Stimulated activated naive CD4-positive, alpha-beta T cell (primary cell): ENCODE measurements around the gene CTDSPL2.
"Not testable (repeated sequence)": the region's sequence is repeated elsewhere in the genome, so short reads cannot be mapped to it uniquely, and the experiment has no call there.

ENCODE experiments used
- DNase-seq, 6 experiments: peaks; one replicate each; lab custom pipeline; 2025; lab: John Stamatoyannopoulos, UW

CTDSPL2 gene

DNA sequence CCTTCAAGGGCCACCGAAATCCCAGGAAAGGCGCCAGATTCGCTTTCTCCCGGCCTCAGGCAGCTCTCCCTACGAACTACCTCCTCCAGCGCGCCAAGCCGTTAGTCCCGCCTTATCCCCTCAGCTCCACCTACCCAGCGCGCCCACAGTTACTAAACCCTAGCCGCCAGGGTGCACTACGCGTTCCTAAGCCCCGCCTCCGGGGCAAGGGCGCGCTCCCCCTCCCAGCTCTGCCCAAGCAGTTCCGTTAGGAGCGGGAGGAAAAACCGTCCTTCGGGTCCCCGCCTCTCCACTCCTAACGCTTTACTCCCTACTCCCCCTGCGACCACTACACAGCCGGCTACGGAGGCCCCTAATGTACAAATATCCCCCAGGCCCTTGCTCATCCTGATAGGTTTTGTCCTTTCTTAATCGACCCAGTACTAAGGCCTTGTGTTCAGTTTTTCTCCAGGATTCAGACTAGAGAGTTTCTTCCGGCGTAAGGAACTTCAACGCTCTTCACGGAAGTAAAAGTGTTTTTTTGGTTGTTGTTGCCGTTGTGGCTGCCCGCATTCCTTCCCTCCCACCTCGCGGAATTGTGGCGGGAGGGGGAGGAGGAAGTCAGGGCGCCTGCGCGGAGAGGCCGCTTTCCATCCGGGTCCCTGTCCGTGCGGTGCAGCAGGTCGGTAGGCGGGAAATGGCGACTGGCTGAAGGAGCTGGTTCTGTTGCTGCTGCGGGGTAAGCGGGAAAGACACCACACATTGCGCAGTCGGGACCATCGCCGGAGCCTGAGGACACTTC, at the start of gene CTDSPL2:
TSS of gene CTDSPL2 (plus strand) at position 655 of the 781 bp plus-strand sequence. CDS start 31,386 bp downstream, outside the sequence.
- DNase-seq, result peak; percentile 89 to 97 (median 91)

GRCh38 chr15:44381236-44381635, 46.2 kb upstream of the CTDSPL2 start:
- DNase-seq, result no peak

DNA sequence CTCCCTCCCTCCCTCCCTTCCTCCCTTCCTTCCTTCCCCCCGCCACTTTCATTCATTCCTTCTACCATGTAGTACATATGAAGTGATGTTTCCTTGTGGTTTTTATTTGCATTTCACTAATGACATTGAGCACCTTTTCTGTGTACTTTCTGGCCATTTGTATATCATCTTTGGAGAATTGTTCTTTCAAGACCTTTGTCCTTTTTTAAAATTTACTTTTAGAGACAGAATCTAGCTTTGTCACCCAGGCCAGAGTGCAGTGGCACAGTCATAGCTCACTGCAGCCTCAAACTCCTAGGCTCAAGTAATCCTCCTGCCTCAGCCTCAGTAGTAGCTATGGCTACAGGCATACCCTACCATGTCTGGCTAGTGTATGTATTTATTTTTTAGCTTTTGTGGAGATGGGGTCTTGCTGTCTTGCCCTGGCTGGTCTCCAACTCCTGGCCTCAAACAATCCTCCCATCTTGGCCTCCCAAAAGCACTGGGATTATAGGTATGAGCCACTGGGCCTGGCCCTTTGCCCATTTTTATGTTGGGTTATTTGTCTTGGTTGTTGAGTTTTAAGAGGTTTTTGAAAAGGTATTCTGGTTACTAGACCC, 42.0 kb upstream of the CTDSPL2 start:
- no peak for DNase-seq

- no peak for DNase-seq
Measured at GRCh38 chr15:44394062-44394461, 33.4 kb upstream of the CTDSPL2 start.

DNA sequence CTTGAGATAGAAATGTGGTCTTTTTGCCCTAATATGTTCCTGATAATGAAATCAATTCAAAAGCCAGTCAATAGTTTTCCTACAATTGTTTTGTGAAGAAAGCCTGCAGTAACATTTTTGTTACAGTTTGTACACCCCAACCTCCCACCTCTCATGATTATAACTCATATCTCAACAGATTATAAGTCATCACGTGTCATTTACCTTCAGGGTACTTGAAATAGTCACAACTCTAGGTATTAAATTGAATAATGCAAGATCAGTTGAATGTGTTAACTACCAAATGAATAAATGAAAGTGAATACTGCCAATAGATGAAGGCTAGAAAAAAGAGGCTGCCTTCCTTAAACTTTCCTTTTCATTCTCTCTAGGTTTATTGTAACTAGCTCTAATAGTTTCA, 32.9 kb upstream of the CTDSPL2 start:
- no peak for DNase-seq

DNA sequence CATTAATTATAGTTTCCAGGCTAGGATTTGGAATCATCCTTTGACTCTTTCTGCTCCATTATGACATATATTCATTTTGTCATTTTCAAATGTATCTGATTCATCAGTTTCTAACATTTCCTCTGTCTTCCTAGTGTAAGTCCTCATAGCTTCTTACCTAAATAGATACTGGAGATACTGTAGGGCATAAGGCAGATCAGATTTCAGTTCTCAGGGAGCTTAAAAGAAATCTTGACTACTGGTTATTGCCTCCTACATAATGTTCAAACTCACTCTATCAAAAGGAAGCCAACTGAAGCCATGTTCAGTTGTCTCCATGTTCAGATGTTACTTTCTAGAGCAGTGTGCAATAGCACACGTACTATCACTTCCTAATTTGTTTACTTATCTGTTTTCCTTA, 29.6 kb upstream of the CTDSPL2 start:
- no peak for DNase-seq

- DNase-seq, result no peak
Measured at GRCh38 chr15:44414001-44414400, 13.4 kb upstream of the CTDSPL2 start.

DNA sequence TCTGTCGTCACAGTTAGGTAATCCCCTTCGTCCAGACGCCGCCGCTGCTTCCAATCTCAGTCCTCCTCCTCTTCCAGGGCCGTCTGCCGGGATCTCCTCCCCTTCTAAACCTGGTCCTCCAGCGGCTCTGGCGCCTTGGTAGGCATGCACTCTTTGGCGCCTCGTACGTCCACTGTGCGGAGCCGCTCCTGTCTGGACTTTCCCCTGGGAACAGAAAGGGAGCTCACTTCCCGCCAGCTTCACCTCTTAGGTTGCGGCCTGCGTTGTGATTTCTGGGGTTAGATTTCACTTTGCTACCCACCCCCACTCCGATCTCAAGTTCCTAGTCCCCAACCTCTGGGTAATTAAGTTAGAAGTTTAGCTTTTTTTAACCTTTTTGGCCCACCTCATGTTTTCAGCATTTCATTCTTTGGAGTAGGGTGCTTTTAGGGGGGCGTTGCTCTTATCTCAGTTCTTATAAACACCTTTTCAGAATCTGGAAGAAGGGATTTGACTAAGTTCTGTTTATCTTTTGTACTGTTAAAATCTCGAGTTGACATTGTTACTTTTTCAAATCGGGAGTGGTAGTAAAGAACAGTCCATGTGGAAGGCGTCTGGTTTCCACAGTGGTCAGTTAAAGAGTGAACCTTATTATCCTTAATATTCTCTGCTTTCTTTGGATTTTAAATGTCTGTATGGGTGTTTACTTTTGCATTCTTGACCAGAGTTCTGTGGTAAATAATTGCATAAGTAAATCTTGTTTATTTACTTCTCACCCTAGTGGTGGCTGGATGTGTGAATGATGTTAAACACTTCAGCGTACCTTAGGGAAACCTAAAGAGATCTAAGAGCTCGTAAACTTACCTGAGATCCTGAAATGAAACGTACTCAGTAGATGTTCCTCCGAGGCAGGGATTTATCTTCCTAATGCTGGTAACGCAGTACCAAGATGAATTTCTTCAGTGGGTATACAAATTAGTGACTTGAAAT, 611 bp downstream of the CTDSPL2 start:
- DNase-seq, result peak in 2 of 6 experiments; percentile 36 to 54

DNA sequence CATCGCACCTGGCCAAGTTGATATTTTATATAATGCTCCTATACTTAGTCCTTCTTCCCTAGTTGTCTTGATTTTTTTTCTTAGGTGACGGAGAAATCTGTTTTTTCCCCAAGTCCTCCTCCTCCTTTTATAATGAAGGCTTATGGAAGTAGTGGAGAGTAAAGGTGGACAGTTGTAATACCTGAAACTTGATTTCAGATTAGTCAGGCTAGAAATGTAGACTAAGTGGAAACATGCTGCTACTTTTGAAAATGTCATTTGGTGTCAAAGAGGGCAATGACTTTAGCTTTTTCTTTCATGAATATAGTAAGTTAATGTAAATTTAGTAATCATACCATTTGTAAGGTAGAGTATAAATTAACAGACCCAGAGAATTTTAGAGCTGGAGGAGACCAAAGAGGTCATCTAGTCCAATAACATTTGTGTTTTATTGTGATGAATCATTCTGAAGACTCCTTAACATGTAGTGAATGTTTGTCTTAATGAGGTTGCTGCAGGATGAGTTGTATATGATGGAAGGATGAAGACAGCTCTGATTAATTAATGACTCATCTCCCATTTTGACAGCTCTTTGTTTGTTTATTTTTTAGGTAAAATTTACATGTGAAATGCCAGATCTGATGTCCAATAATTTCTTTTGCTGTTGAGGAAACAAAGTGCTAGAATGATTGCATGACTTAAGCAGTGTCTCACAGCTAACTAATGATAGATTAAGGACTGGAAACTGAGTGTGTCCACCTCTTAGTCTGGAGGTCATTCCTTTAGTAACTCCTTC, 8.7 kb downstream of the CTDSPL2 start:
- no peak for DNase-seq

DNA sequence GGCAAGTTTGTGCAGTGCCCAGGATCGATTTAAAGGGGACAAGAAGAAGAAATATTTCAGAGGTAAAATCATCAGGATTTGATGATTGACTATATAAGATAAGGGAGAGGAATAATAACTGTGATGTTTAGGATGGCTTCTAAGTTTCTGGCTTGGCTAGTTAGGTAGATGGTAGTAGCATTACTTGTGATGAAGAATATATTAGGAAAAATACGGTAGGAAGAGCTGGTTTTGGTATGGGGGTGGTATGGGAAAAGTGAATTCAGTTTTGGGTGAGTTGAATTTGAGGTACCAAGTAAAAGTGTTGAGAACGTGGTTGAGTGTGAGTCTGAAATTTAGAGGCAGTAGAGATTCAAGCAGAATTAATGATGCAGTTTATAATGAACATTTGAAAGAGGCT, 11.0 kb downstream of the CTDSPL2 start:
- no peak for DNase-seq

GRCh38 chr15:44441095-44441501, 13.7 kb downstream of the CTDSPL2 start:
- DNase-seq, result no peak

- no peak for DNase-seq
Measured at GRCh38 chr15:44443515-44443914, 16.1 kb downstream of the CTDSPL2 start.

- DNase-seq, result no peak
Measured at GRCh38 chr15:44447772-44448376, 20.4 kb downstream of the CTDSPL2 start.

GRCh38 chr15:44450172-44450571, 22.7 kb downstream of the CTDSPL2 start:
- DNase-seq, result no peak

GRCh38 chr15:44453578-44454283, 26.3 kb downstream of the CTDSPL2 start:
- not testable (repeated sequence) for DNase-seq

DNA sequence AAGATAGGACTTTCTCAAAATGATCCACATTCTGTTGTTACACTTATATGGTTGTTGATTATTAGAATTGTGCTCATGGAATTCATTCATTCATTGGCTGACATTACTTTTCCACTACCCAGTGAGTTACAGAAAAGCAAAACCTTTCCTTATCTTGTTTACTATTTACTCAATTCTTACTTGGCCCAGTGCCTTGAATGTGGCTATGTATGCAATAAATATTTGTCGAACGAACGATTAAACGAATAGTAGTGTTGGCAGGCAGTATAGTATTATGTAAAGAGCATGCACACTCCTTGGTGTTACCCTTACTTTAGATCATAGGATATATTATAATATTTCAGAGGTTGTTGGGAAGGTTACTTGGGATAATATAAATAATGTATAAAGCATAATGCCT, 31.0 kb downstream of the CTDSPL2 start:
- DNase-seq, result no peak

- DNase-seq, result no peak
Measured at GRCh38 chr15:44468709-44469385, 41.4 kb downstream of the CTDSPL2 start.

- DNase-seq, result no peak
Measured at GRCh38 chr15:44471885-44472455, 44.5 kb downstream of the CTDSPL2 start.

GRCh38 chr15:44479343-44479742, 51.9 kb downstream of the CTDSPL2 start:
- no peak for DNase-seq

DNA sequence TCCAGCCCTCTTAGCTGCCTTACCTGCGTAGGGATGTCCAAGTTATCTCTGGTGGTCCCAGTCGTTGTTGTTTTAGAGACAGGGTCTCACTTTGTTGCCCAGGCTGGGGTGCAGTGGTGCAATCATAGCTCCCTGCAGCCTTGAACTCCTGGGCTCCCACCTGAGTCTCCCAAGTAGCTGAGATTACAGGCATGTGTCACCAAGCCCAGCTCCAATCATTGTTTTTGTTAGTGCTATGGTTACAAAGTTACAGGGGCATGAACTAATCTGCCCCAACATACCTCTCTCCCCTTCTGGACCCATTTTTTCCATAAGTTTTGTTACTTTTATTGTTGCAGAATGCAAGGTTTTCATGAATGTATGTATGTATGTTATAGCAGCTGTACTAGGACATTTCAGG, 54.7 kb downstream of the CTDSPL2 start:
- no peak for DNase-seq
